Measurements from ENCODE around the gene SOD2.
A peak's percentile ranks its signal among the peaks of the same experiment; 100 is the strongest.
"Not testable (repeated sequence)": the region's sequence is repeated elsewhere in the genome, so short reads cannot be mapped to it uniquely, and the experiment has no call there.

SOD2 gene

DNA sequence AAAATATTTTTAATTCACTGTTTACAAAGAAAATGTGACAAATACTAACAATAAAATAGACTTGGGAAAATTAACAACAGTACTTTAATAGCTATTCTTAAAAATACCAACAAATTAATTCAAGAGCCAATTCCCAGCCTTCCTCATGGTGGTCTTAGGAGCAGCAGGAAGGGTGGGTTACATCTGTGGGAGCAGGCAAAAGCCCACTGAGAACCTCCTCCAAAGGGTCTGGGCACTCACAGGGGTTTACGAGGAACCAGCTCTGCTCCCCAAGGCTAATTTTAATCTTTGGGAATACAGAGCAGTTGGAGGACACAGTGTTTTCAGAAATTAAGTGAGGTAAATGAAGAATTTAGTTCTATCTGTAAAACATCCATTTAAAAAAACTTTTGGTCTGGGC, 10.2 kb downstream of the SOD2 start:
- no peak for DNase-seq (ENCODE audit: low spot score)

DNA sequence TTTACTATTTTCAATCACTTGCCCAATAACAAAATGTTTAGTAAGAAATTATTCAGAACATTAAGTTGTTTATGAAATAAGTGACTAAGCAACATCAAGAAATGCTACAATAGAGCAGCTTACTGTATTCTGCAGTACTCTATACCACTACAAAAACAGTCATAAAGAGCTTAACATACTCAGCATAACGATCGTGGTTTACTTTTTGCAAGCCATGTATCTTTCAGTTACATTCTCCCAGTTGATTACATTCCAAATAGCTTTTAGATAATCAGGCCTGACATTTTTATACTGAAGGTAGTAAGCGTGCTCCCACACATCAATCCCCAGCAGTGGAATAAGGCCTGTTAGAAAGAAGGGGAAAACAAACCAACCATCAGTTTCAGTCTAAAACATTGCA, 10.7 kb downstream of the SOD2 start:
- no peak for DNase-seq (ENCODE audit: low spot score)

- no peak for DNase-seq (ENCODE audit: low spot score)
Measured at GRCh38 chr6:159681191-159681880, 11.7 kb downstream of the SOD2 start.

- DNase-seq (ENCODE audit: low spot score) = no peak
Measured at GRCh38 chr6:159680104-159680503, 12.9 kb downstream of the SOD2 start.

GRCh38 chr6:159679091-159680077, 13.7 kb downstream of the SOD2 start:
- DNase-seq (ENCODE audit: low spot score) = no peak

DNA sequence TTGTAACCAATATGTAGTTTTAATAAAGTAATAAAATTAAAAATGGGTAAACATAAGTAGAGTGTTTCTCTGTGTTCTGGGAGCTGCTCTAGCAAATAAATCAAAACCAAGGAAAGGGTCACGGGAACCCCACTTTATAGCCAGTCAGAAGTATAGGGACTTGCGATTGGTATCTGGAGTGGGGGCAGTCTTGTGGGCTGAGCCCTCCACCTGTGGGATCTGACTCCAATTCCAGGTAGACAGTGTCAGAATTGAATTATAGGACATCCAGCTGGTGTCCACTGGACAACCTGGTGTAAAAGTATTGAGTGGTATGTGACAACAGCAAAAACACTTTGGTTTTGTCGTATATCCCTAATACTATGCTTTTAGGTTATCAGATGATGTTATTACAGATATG, 14.5 kb downstream of the SOD2 start:
- DNase-seq (ENCODE audit: low spot score) = no peak

DNA sequence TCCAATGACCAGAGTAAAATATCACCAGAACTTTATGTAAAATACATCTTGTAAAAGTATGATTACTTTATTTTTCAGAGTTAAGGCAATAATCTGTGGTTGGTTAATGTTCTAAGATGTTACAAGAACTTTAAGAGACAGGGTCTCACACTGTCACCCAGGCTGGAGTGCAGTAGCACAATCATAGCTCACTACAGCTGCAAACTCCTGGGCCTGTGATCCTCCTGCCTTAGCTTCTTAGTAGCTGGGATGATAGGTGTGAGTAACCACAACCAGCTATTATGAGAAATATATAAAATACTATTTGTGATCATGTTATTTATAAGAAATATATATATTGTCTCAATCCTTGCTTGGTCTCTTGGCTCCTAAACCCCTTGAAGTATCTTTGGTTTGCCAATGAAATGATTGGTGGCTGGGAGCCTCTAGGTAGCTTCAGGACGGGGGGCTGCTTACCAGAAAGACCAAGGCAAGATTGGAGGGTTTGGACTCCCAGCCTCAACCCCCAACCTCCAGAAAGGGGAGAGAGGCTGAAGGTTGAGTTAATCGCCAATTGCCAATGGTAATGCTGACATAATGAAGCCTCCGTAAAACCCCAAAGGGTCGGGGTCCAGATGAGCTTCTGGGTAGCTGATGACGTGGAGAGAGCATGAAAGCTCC, 15.4 kb downstream of the SOD2 start:
- no peak for DNase-seq (ENCODE audit: low spot score)

DNA sequence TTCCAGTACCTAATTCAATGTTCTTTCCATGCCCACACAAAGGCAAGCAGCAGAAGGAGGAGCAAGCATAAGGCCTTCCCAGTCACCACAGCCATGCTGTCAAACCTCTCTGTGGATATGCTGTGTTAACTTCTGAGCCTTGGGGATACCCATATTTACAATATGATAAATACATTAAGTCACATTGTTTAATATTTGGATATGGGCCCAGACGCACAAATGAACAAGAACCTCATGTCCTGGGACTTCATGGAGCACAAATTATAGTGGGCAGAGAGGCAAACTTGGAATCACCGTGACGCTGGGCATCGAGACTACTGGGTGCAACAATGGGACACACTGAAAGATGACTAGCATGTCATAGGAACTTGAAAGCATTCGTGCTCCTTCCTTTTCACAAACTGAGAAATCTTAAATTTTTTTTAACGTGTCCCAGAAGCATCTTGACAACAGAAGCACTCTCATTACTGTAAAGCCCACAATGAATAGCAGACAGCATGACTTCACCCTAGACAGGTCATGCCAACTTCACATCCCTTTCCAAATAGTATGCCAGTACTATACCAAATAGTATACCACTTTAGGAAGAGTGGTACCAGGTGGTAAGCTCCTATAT, 16.0 kb downstream of the SOD2 start:
- DNase-seq (ENCODE audit: low spot score) = no peak

DNA sequence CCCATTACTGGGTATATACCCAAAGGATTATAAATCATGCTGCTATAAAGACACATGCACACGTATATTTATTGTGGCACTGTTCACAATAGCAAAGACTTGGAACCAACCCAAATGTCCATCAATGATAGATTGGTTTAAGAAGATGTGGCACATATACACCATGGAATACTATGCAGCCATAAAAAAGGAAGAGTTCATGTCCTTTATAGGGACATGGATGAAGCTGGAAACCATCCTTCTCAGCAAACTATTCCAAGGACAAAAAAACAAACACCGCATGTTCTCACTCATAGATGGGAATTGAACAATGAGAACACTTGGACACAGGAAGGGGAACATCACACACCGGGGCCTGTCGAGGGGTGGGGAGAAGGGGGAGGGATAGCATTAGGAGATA, 16.8 kb downstream of the SOD2 start:
- not testable (repeated sequence) for DNase-seq (ENCODE audit: low spot score)

DNA sequence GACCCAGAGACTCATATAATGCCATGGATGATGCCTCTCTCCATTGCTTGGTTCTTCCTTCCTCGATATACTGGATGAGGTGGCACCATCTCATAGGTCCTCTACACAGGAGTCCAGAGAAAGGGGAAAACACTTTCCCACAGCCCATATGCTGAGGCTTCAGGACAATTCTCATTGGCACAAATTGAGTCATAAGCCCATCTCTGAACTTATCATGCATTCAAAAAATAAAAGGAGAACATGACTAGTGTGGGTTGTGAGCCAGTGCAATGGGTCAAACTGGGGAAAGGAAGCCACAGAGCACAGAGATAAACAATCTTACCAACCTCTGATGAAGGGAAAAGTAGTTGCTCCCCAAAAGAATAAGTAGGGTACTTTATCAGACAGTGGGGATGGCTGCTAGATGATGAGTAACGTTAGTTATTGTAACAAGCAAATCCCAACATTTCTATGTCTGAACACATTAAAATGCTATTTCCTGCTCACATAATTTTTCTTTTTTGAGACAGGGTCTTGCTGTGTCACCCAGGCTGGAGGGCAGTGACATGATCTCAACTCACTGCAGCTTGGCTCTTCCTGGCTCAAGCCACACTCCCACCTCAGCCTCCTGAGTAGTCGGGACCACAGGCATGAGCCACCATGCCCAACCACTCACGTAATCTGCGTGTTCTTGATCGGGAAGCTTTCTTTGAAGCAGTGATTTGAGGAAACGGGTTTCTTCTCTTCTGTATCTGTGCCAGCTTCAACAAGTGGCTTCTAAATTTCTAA, 27.0 kb downstream of the SOD2 start:
- no peak for DNase-seq (ENCODE audit: low spot score)

- DNase-seq (ENCODE audit: low spot score) = not testable (repeated sequence)
Measured at GRCh38 chr6:159663368-159663889, 29.6 kb downstream of the SOD2 start.

GRCh38 chr6:159661977-159662376, 31.1 kb downstream of the SOD2 start:
- DNase-seq (ENCODE audit: low spot score) = not testable (repeated sequence)

DNA sequence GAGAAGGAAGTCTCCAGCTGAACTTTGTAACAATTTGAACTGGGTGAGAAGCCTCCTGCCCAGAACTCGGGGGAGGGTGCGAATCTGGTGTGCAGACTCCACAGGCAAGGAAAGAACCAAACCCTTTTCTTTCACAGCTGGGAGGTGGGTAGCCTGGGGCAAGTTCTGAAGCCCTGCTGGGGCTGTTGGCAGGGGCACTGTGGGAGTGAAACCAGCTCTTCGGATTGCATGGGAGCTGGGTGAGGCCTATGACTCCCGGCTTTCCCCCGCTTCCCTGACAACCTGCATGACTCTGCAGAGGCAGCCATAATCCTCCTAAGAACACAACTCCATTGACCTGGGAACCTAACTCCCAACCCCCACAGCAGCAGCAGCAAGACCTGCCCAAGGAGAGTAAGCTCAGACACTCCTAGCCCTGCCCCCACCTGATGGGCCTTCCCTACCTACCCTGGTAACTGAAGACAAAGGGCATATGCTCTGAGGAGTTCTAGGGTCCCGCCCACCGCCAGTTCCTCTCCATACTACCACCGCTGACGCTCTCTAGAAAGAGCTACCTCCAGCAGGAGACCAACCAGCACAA, 37.5 kb downstream of the SOD2 start:
- no peak for DNase-seq (ENCODE audit: low spot score)

GRCh38 chr6:159654483-159655098, 38.5 kb downstream of the SOD2 start:
- DNase-seq (ENCODE audit: low spot score) = peak; percentile 56

DNA sequence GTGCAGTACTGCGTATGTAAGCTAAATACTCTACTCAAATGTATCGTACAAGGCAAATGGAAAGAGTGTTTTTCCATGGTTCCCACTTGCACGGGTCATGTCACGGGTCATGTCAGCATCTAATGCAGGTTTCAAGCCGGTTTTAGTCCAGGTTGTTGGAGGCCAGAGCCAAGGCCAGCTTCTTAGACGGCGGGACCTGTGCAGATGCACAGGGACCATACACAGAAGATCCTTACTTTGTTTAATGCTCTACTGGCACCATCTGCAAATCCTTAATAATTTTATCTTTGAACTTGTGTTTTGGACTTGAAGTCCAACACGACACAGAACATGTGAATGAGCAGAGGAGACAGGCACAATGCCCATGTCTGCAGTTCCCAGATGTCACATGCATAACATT, 42.7 kb downstream of the SOD2 start:
- no peak for DNase-seq (ENCODE audit: low spot score)

- no peak for DNase-seq (ENCODE audit: low spot score)
Measured at GRCh38 chr6:159649441-159649840, 43.6 kb downstream of the SOD2 start.

DNA sequence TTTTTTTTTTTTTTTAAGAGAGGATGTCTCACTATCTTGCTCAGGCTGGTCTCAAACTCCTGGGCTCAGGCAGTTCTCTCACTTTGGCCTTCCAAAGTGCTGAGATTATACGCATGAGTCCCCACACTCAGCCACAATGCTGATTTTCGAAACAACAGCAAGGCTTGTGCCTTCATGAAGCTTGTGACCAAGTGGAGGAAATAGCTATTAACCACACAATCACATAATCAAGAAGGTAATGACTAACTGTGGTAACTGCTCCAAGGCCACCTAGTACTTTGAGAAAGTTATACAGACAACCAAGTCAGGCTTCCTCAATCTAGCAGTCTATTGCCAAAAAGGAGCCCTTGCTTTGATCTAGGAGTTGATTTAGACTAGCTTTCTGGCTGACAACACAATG, 46.3 kb downstream of the SOD2 start:
- no peak for DNase-seq (ENCODE audit: low spot score)

GRCh38 chr6:159646116-159646515, 46.9 kb downstream of the SOD2 start:
- no peak for DNase-seq (ENCODE audit: low spot score)

GRCh38 chr6:159645640-159646039, 47.4 kb downstream of the SOD2 start:
- no peak for DNase-seq (ENCODE audit: low spot score)

Data from kidney capillary endothelial cell (primary cell).